CD14-positive monocyte (primary cell): ENCODE data around the gene HOXD12. TPM values are rescaled to one million over a fixed set of nuclear protein-coding genes. Genes with fewer than 3 reads are reported as not detected.
A peak's percentile ranks its signal among the peaks of the same experiment; 100 is the strongest.

Experiments used
- DNase-seq, 3 donors: peaks; one replicate each; pipeline ENCODE4 v3.0.0-alpha.2; 2011 to 2022
- H2AFZ ChIP-seq: 2 replicates; pipeline ENCODE4 v1.6.0; 2012; ENCODE audit warnings: mild to moderate bottlenecking, low read depth, low read length, inconsistent platforms; ENCODE audit not compliant: insufficient read depth, poor library complexity, severe bottlenecking
- H3K27ac ChIP-seq, 2 donors: 1 replicate in 1 of 2; 2 replicates in 1 of 2; pipeline ENCODE4 v1.5.1; 2012 to 2013; ENCODE audit warnings: low read length in 2 of 2, control low read depth in 1 of 2, inconsistent platforms in 1 of 2, low read depth in 1 of 2, mild to moderate bottlenecking in 1 of 2
- H3K27me3 ChIP-seq, 2 donors: one replicate each; pipeline versions ENCODE4 v1.6.0 to v1.6.1; 2011 to 2013; ENCODE audit warnings: low read length in 2 of 2; ENCODE audit not compliant: control insufficient read depth in 2 of 2, insufficient read depth in 2 of 2
- H3K36me3 ChIP-seq, 2 donors: replicated peaks in 1 of 2; 1 replicate in 1 of 2; 2 replicates in 1 of 2; pipeline versions ENCODE4 v1.5.1 to v1.6.1; 2012 to 2013; ENCODE audit warnings: low read length in 2 of 2, control low read depth in 1 of 2, inconsistent platforms in 1 of 2, mild to moderate bottlenecking in 1 of 2; ENCODE audit not compliant: insufficient read depth in 2 of 2, control insufficient read depth in 1 of 2
- H3K4me1 ChIP-seq, 2 donors: 1 replicate in 1 of 2; 2 replicates in 1 of 2; pipeline versions ENCODE4 v1.5.1 to v1.6.1; 2012 to 2013; ENCODE audit warnings: low read length in 2 of 2, control low read depth in 1 of 2, inconsistent platforms in 1 of 2, mild to moderate bottlenecking in 1 of 2, moderate library complexity in 1 of 2; ENCODE audit not compliant: insufficient read depth in 2 of 2, control insufficient read depth in 1 of 2
- H3K4me2 ChIP-seq: replicated peaks from 2 replicates; pipeline ENCODE3; 2012; ENCODE audit warnings: low read length, moderate library complexity, mild to moderate bottlenecking; ENCODE audit not compliant: poor library complexity, severe bottlenecking; ENCODE audit errors: extremely low read depth
- H3K4me3 ChIP-seq, 3 experiments: fragments of 200-600 bp in 1 of 3; sonication (generic) in 1 of 3; replicated peaks in 1 of 3; 1 replicate in 2 of 3; 2 replicates in 1 of 3; pipeline ENCODE4 v1.5.1; 2011 to 2013; ENCODE audit warnings: low read length in 3 of 3, mild to moderate bottlenecking in 3 of 3, control low read depth in 2 of 3, low read depth in 2 of 3, inconsistent platforms in 1 of 3, moderate library complexity in 1 of 3
- H3K79me2 ChIP-seq: 2 replicates; pipeline ENCODE4 v1.6.0; 2012; ENCODE audit warnings: mild to moderate bottlenecking, control low read depth, inconsistent platforms, low read length, moderate library complexity; ENCODE audit not compliant: insufficient read depth
- H3K9ac ChIP-seq: 2 replicates; pipeline ENCODE4 v1.6.0; 2017; ENCODE audit warnings: low read length, mild to moderate bottlenecking; ENCODE audit not compliant: insufficient read depth, poor library complexity, severe bottlenecking
- H3K9me3 ChIP-seq, 2 donors: replicated peaks in 1 of 2; 1 replicate in 1 of 2; 2 replicates in 1 of 2; pipeline versions ENCODE4 v1.5.1 to v1.6.1; 2012 to 2013; ENCODE audit warnings: low read length in 2 of 2, control low read depth in 1 of 2; ENCODE audit not compliant: control insufficient read depth in 1 of 2, insufficient read depth in 1 of 2
- H4K20me1 ChIP-seq: 2 replicates; pipeline ENCODE4 v1.6.0; 2012; ENCODE audit warnings: mild to moderate bottlenecking, low read length, control low read depth, moderate library complexity; ENCODE audit not compliant: insufficient read depth
- H3K27ac Mint-ChIP-seq, 7 donors: one replicate each; pipeline ENCODE4 v1.8.0; 2020; ENCODE audit warnings: mild to moderate bottlenecking in 7 of 7, mixed read lengths in 7 of 7, moderate library complexity in 6 of 7, inconsistent platforms in 2 of 7
- H3K27me3 Mint-ChIP-seq, 3 donors: one replicate each; pipeline ENCODE4 v1.8.0; 2021 to 2022; ENCODE audit warnings: low read depth in 3 of 3, mild to moderate bottlenecking in 3 of 3, mixed read lengths in 3 of 3, moderate library complexity in 3 of 3, inconsistent platforms in 1 of 3
- H3K36me3 Mint-ChIP-seq, 2 donors: one replicate each; pipeline ENCODE4 v1.8.0; 2020; ENCODE audit warnings: mixed read lengths in 2 of 2, inconsistent platforms in 1 of 2, mild to moderate bottlenecking in 1 of 2
- H3K4me1 Mint-ChIP-seq: one replicate; pipeline ENCODE4 v1.8.0; 2020; ENCODE audit warnings: mild to moderate bottlenecking, mixed read lengths
- H3K4me3 Mint-ChIP-seq, 2 donors: one replicate each; pipeline ENCODE4 v1.8.0; 2020; ENCODE audit warnings: mild to moderate bottlenecking in 2 of 2, mixed read lengths in 2 of 2, moderate library complexity in 1 of 2
- H3K9me3 Mint-ChIP-seq, 7 donors: one replicate each; pipeline ENCODE4 v1.8.0; 2020 to 2022; ENCODE audit warnings: mixed read lengths in 7 of 7, mild to moderate bottlenecking in 6 of 7, moderate library complexity in 6 of 7, inconsistent platforms in 2 of 7
- WGBS: methylation state at CpG from one replicate; pipeline ENCODE4 v1.1.5; 2013; ENCODE audit warnings: missing lambda C conversion rate; ENCODE audit not compliant: insufficient coverage; 5-methylcytosine and 5-hydroxymethylcytosine counted together
- intact Hi-C, 2 donors: fragments of 100-400 bp; cut with micrococcal nuclease; formaldehyde crosslinking; loops; one replicate each; pipeline versions ENCODE4 v1.15.0 to v1.15.1; 2023
- polyA plus RNA-seq, 3 donors: library from polyadenylated mRNA; depleted of rRNA in 1 of 3; unstranded in 2 of 3; stranded (reverse) in 1 of 3; fragments of 300-500 nt in 2 of 3; fragments of >200 nt in 1 of 3; fragmentation: Illumina TruSeq in 2 of 3; gene quantifications; 1 replicate in 2 of 3; 2 replicates in 1 of 3; pipeline ENCODE4 v1.2.3, GENCODE V29; 2012 to 2021
- TF ChIP-seq, protein P1 (sequence below): fragments of 200-600 bp; IDR thresholded peaks from one replicate; pipeline ENCODE4 v1.8.0; 2022; ENCODE audit warnings: antibody characterized with exemption, mild to moderate bottlenecking

The HOXD12 gene
- polyA plus RNA-seq, 3 donors, result not detected

DNA sequence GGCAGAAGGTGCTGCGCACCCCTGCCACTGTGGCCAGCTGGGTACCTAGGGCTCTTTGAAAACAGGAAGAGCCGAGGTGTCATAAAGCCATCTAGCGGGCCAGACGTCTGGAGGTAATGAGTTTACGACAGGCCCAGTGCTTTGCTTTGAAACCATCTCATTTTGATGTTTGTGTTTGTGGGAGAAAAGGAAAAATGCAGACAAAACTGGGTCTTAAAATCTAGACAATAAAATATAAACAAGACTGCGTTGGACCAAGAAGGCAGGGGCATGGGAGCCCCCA lies 26.1 kb downstream of the HOXD12 start:
- Histone ChIP-seq H3K36me3 (no peaks in the 10 kb centered on the region), H3K79me2 (no peaks in the 10 kb centered on the region), H3K4me3 (no peak overlapping the region), H2AFZ (no peak overlapping the region), H3K9ac (no peak overlapping the region), H3K4me2 (no peak overlapping the region), H3K27ac (no peak overlapping the region), H3K4me1 (peaks cover 10 to 31% of the 10 kb centered on the region in 2 donors), H3K27me3 (peaks cover 81 to 91% of the 10 kb centered on the region in 2 donors), H4K20me1 (no peaks in the 10 kb centered on the region), H3K9me3 (peaks cover 0 to 62% of the 10 kb centered on the region in 2 donors)
- TF ChIP-seq, protein P1, sequence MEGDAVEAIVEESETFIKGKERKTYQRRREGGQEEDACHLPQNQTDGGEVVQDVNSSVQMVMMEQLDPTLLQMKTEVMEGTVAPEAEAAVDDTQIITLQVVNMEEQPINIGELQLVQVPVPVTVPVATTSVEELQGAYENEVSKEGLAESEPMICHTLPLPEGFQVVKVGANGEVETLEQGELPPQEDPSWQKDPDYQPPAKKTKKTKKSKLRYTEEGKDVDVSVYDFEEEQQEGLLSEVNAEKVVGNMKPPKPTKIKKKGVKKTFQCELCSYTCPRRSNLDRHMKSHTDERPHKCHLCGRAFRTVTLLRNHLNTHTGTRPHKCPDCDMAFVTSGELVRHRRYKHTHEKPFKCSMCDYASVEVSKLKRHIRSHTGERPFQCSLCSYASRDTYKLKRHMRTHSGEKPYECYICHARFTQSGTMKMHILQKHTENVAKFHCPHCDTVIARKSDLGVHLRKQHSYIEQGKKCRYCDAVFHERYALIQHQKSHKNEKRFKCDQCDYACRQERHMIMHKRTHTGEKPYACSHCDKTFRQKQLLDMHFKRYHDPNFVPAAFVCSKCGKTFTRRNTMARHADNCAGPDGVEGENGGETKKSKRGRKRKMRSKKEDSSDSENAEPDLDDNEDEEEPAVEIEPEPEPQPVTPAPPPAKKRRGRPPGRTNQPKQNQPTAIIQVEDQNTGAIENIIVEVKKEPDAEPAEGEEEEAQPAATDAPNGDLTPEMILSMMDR, result no peak
- peak overlapping the region in 1 of 2 donors; percentile 61 for H3K4me3 Mint-ChIP-seq
- H3K9me3 Mint-ChIP-seq, result peaks cover 0 to 32% (median 14%) of the 10 kb centered on the region in 7 donors
- WGBS, result 36% methylated on average over 1 of the region's 6 CpGs
- peaks cover 0 to 15% of the 10 kb centered on the region in 2 donors for H3K36me3 Mint-ChIP-seq
- H3K27ac Mint-ChIP-seq, result no peak overlapping the region
- no peak for DNase-seq
- intact Hi-C loops, result loop anchor here (2.0 to 5.0 kb wide), 4 partner anchors 331 to 1022 kb away; no protein-coding TSS in a partner anchor
- H3K4me1 Mint-ChIP-seq, result peaks cover 25% of the 10 kb centered on the region
- H3K27me3 Mint-ChIP-seq, result peaks cover 89 to 98% (median 91%) of the 10 kb centered on the region in 3 donors

- Histone ChIP-seq H3K4me3 (no peak overlapping the region), H3K27ac (no peak overlapping the region), H3K9ac (no peak overlapping the region), H3K4me1 (peaks cover 11 to 33% of the 10 kb centered on the region in 2 donors), H3K4me2 (no peak overlapping the region), H3K27me3 (peaks cover 82 to 91% of the 10 kb centered on the region in 2 donors), H3K36me3 (no peaks in the 10 kb centered on the region), H3K79me2 (no peaks in the 10 kb centered on the region), H3K9me3 (peaks cover 0 to 53% of the 10 kb centered on the region in 2 donors), H2AFZ (no peak overlapping the region), H4K20me1 (no peaks in the 10 kb centered on the region)
- peak; percentile 38 to 58 (median 55) for DNase-seq
- Mint-ChIP-seq H3K27me3 (peaks cover 91 to 98% (median 91%) of the 10 kb centered on the region in 3 donors), H3K4me1 (peaks cover 33% of the 10 kb centered on the region), H3K9me3 (peaks cover 0 to 35% (median 20%) of the 10 kb centered on the region in 7 donors), H3K27ac (no peak overlapping the region), H3K4me3 (peak overlapping the region in 1 of 2 donors; percentile 61), H3K36me3 (peaks cover 0 to 21% of the 10 kb centered on the region in 2 donors)
- intact Hi-C loops, result loop anchor here (2.0 to 5.0 kb wide), 4 partner anchors 330 to 1020 kb away; no protein-coding TSS in a partner anchor
- 7% methylated on average over 2 of the region's 13 CpGs for WGBS
- TF ChIP-seq, protein P1, result peak; percentile 90
Measured at GRCh38 chr2:176126929-176127773, 27.6 kb downstream of the HOXD12 start.
